ENCODE measurements around the gene CYLD. TPM values are rescaled to one million over a fixed set of nuclear protein-coding genes. Genes with fewer than 3 reads are reported as not detected.

The CYLD gene
- total RNA-seq, 2 experiments from 2014 or later, result 7.4 to 14.9 TPM

DNA sequence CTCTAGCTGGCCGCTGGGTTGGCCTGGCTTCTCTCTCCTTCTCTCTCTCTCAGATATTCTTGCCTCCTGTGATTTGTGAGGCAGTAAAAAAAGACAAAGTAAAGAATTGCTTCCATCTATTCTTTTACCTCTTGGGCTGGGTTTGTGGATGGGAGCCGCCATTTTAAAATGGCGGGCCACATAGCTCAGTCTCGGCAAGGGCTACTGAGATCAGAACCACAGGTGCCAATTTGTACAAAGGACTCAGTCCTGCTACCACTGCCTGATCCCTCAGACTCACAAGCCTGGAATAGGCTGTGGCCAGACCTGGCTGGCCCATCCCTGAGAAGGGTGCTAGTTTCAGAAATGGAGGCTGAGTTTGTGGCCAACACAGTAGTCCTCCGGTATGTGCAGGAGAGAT is 24.4 kb upstream of the CYLD start:
- Histone ChIP-seq H3K4me1 (ENCODE audit: insufficient read depth, low read length, poor library complexity, severe bottlenecking) (no peaks in the 10 kb centered on the region), H2AFZ (ENCODE audit: low read length) (no peak overlapping the region), H3K9me3 (ENCODE audit: low read length) (no peaks in the 10 kb centered on the region), H4K20me1 (ENCODE audit: insufficient read depth, low read length) (no peaks in the 10 kb centered on the region), H3K4me3 (ENCODE audit: low read depth, low read length, poor library complexity, severe bottlenecking) (no peak overlapping the region), H3K9me2 (ENCODE audit: insufficient read depth, low read length) (no peaks in the 10 kb centered on the region), H3K36me3 (ENCODE audit: insufficient read depth, low read length) (no peaks in the 10 kb centered on the region), H3K79me2 (ENCODE audit: insufficient read depth, low read depth, low read length) (no peaks in the 10 kb centered on the region), H3K27ac (ENCODE audit: low read depth, low read length, poor library complexity, severe bottlenecking) (no peak overlapping the region), H3K4me2 (ENCODE audit: low read length) (no peak overlapping the region)
- intact Hi-C loops (cut with micrococcal nuclease; ENCODE audit: unreplicated experiment), result no loop called here
- CTCF ChIA-PET (ENCODE audit: unreplicated experiment), result no interaction called here
- no peak for TF ChIP-seq EZH2phosphoT487 (IDR thresholded peaks at IDR 0.05; ENCODE audit: borderline replicate concordance, low read depth, low read length)
- TF ChIP-seq CTCF (conservative IDR thresholded peaks at IDR 0.05; ENCODE audit: low read length), result no peak
- no peak for DNase-seq (ENCODE audit: low spot score)
- BruUV-seq (replicated peaks), result no TSS peak
- POLR2A ChIA-PET, result interaction anchor here (0.5 kb wide), 1 partner anchor 265 kb away, joined by 3 read pairs; no protein-coding TSS in a partner anchor

DNA sequence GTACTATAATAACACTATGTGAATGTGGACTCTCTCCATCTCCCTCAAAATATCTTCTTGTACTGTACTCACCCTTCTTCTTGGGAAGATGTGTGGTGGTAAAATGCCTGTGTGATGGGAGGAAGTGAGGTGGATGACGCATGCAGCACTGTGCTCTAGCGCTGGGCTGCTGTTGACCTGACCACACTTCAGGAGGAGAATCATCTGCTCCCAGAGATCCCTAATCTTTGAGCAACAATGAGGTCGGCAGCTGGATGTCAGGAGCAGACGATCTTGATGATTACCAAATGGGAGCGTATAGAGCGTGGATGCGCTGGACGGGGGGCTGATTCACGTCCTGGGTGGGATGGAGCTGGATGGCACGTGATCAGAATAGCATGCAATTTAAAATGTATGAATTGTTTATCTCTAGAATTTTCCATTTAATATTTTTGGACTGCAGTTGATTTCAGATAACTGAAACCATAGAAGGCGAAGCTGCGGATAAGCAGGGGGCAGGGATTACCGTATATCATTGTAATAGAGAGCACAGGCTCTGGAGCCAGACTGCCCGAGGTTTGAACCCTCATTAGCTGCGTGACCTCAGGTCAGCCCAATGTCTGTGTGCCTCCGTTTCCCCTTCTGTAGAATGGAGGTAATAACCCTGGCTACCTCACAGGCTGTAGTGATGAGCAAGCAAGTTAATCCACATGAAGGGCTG is 23.7 kb upstream of the CYLD start:
- ChIA-PET CTCF (ENCODE audit: unreplicated experiment) (no interaction called here), POLR2A (interaction anchor here (0.8 kb wide), 1 partner anchor 9 kb away, joined by 3 read pairs; no protein-coding TSS in a partner anchor)
- no TSS peak for BruUV-seq (replicated peaks)
- TF ChIP-seq EZH2phosphoT487 (IDR thresholded peaks at IDR 0.05; ENCODE audit: borderline replicate concordance, low read depth, low read length), result no peak
- TF ChIP-seq CTCF (conservative IDR thresholded peaks at IDR 0.05; ENCODE audit: low read length), result no peak
- Histone ChIP-seq H3K27ac (ENCODE audit: low read depth, low read length, poor library complexity, severe bottlenecking) (no peak overlapping the region), H3K4me3 (ENCODE audit: low read depth, low read length, poor library complexity, severe bottlenecking) (no peak overlapping the region), H3K9me2 (ENCODE audit: insufficient read depth, low read length) (no peaks in the 10 kb centered on the region), H3K79me2 (ENCODE audit: insufficient read depth, low read depth, low read length) (no peaks in the 10 kb centered on the region), H4K20me1 (ENCODE audit: insufficient read depth, low read length) (no peaks in the 10 kb centered on the region), H3K4me1 (ENCODE audit: insufficient read depth, low read length, poor library complexity, severe bottlenecking) (no peaks in the 10 kb centered on the region), H2AFZ (ENCODE audit: low read length) (no peak overlapping the region), H3K9me3 (ENCODE audit: low read length) (no peaks in the 10 kb centered on the region), H3K36me3 (ENCODE audit: insufficient read depth, low read length) (no peaks in the 10 kb centered on the region), H3K4me2 (ENCODE audit: low read length) (no peak overlapping the region)
- DNase-seq (ENCODE audit: low spot score), result no peak
- intact Hi-C loops (cut with micrococcal nuclease; ENCODE audit: unreplicated experiment), result no loop called here

DNA sequence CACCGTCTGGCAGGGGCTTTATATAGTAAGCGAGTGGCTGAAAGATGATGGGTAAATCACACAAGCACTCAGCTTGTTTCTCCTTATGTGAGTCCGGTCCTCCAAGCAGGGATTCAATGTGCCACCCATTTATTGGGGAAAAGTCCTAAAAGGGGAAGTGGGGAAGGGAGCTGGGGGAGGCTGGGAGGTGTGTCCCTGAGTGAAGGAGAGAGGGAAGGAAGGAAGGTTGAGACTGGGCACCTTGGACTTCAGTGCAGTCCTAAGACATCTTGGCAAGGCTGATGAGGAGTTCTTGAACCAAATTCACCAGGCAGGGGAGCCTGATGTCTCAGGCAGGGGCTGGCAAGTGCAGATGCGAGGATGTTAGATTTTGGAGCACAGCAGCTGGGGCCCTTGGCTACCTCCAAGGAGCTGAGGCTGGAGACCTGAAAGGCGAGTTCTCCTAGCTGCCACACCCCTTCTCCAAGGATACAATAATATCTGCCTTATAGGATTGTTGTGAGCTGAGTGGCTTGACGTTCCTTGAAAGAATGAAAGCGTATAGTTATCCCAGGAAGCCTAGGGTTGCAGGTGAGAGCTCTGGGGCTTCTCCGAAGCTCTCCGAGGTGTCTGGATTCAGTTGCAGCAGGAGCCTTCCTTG is 23.0 kb upstream of the CYLD start:
- no peaks in the 10 kb centered on the region for H4K20me1 ChIP-seq (ENCODE audit: insufficient read depth, low read length)
- POLR2A ChIA-PET, result interaction anchor here (0.8 kb wide), 1 partner anchor 10 kb away, joined by 3 read pairs; no protein-coding TSS in a partner anchor
- H3K4me2 ChIP-seq (ENCODE audit: low read length), result no peak overlapping the region

More for the DNA sequence above, 23.0 kb upstream of the CYLD start:
- H3K36me3 ChIP-seq (ENCODE audit: insufficient read depth, low read length), result no peaks in the 10 kb centered on the region
- no TSS peak for BruUV-seq (replicated peaks)
- H3K9me2 ChIP-seq (ENCODE audit: insufficient read depth, low read length), result no peaks in the 10 kb centered on the region
- no peak overlapping the region for H3K4me3 ChIP-seq (ENCODE audit: low read depth, low read length, poor library complexity, severe bottlenecking)
- no peak overlapping the region for H3K27ac ChIP-seq (ENCODE audit: low read depth, low read length, poor library complexity, severe bottlenecking)
- no peaks in the 10 kb centered on the region for H3K79me2 ChIP-seq (ENCODE audit: insufficient read depth, low read depth, low read length)
- TF ChIP-seq EZH2phosphoT487 (IDR thresholded peaks at IDR 0.05; ENCODE audit: borderline replicate concordance, low read depth, low read length) (no peak), CTCF (conservative IDR thresholded peaks at IDR 0.05; ENCODE audit: low read length) (no peak)
- H3K4me1 ChIP-seq (ENCODE audit: insufficient read depth, low read length, poor library complexity, severe bottlenecking), result no peaks in the 10 kb centered on the region
- CTCF ChIA-PET (ENCODE audit: unreplicated experiment), result no interaction called here
- no peak overlapping the region for H2AFZ ChIP-seq (ENCODE audit: low read length)
- no peak for DNase-seq (ENCODE audit: low spot score)
- H3K9me3 ChIP-seq (ENCODE audit: low read length), result 0 out of 2 replicates have a peak, but pooled peaks cover 3% of the 10 kb centered on the region
- intact Hi-C loops (cut with micrococcal nuclease; ENCODE audit: unreplicated experiment), result no loop called here
